HEK293T (cell line): Measurements from ENCODE around the gene TMEM51.

Source experiments
- ARNT ChIP-seq: fragments of 450-650 bp; IDR thresholded peaks from 2 replicates; pipeline ENCODE4 v1.6.1; 2017; ENCODE audit warnings: mild to moderate bottlenecking
- BHLHE40 ChIP-seq: fragments of 450-650 bp; IDR thresholded peaks from 2 replicates; pipeline ENCODE4 v1.6.1; 2016; ENCODE audit warnings: mild to moderate bottlenecking, moderate library complexity, borderline replicate concordance
- CTBP1 ChIP-seq: fragments of 450-650 bp; IDR thresholded peaks from 2 replicates; pipeline ENCODE4 v1.6.1; 2016; ENCODE audit warnings: borderline replicate concordance
- FOXA1 ChIP-seq: fragments of 450-650 bp; IDR thresholded peaks from 2 replicates; pipeline ENCODE4 v1.6.1; 2016; ENCODE audit warnings: mild to moderate bottlenecking
- FOXK2 ChIP-seq: fragments of 450-650 bp; IDR thresholded peaks from 2 replicates; pipeline ENCODE4 v1.6.1; 2016; ENCODE audit warnings: mild to moderate bottlenecking
- FOXM1 ChIP-seq: fragments of 450-650 bp; IDR thresholded peaks from 2 replicates; pipeline ENCODE4 v1.6.1; 2017; ENCODE audit warnings: mild to moderate bottlenecking, borderline replicate concordance
- NFRKB ChIP-seq: fragments of 450-650 bp; IDR thresholded peaks from 2 replicates; pipeline ENCODE4 v1.6.1; 2016; ENCODE audit warnings: mild to moderate bottlenecking, moderate library complexity
- SP1 ChIP-seq: fragments of 450-650 bp; IDR thresholded peaks from 2 replicates; pipeline ENCODE4 v1.6.1; 2017
- SUZ12 ChIP-seq: fragments of 450-650 bp; IDR thresholded peaks from 2 replicates; pipeline ENCODE4 v1.6.1; 2016; ENCODE audit warnings: mild to moderate bottlenecking
- TARDBP ChIP-seq: fragments of 450-650 bp; IDR thresholded peaks from 2 replicates; pipeline ENCODE4 v1.6.1; 2016
- ZNF384 ChIP-seq: fragments of 450-650 bp; IDR thresholded peaks from 2 replicates; pipeline ENCODE4 v1.6.1; 2016
- TF ChIP-seq, protein P1 (sequence below): fragments of 450-650 bp; IDR thresholded peaks from 2 replicates; pipeline ENCODE4 v1.6.1; 2016

DNA sequence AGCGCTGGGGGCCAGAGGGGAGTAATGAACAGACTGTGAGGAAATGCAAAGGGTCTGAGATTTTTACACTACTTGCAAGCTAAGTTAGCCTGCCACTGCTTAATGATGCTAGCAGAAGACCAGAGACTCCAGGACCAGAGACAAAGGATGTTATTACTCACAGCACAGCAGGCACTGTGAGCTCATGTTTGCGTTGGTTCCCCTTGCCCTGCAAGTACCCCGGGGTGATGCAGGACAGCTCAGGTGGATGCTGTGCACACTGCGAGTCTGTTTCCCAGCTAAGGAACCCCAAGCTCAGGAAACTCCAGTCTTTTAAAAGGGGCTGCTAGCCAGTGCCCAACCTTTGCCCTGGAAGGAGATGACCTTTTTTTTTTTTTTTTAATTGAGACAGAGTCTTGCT, 94.7 kb downstream of the TMEM51 start:
- no peak for TF ChIP-seq ARNT
- no peak for TF ChIP-seq BHLHE40
- no peak for TF ChIP-seq FOXA1
- no peak for TF ChIP-seq NFRKB
- no peak for TF ChIP-seq SP1
- no peak for TF ChIP-seq CTBP1
- TF ChIP-seq FOXM1 = no peak
- TF ChIP-seq, protein P1, sequence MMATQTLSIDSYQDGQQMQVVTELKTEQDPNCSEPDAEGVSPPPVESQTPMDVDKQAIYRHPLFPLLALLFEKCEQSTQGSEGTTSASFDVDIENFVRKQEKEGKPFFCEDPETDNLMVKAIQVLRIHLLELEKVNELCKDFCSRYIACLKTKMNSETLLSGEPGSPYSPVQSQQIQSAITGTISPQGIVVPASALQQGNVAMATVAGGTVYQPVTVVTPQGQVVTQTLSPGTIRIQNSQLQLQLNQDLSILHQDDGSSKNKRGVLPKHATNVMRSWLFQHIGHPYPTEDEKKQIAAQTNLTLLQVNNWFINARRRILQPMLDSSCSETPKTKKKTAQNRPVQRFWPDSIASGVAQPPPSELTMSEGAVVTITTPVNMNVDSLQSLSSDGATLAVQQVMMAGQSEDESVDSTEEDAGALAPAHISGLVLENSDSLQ = no peak
- no peak for TF ChIP-seq FOXK2
- TF ChIP-seq TARDBP = no peak
- no peak for TF ChIP-seq SUZ12
- TF ChIP-seq ZNF384 = no peak
